ENCODE results near the gene LMBRD2.

GRCh38 chr5:36055984-36056383, 95.7 kb downstream of the LMBRD2 start:
- TF ChIP-seq CTCF (IDR thresholded peaks at IDR 0.05 in 2 of 3, conservative IDR thresholded peaks at IDR 0.05 in 1 of 3; ENCODE audit: control insufficient read depth in 2 of 3, extremely low read depth in 1 of 3, insufficient read depth in 1 of 3, low read depth in 3 of 3, low read length in 3 of 3) = no peak
- TF ChIP-seq RFX5 (IDR thresholded peaks at IDR 0.05; ENCODE audit: low read depth, low read length) = no peak
